Endodermal cell (in vitro differentiated cells): Measurements from ENCODE around the gene LTBP2. TPM values are rescaled to one million over a fixed set of nuclear protein-coding genes. Genes with fewer than 3 reads are reported as not detected.

ENCODE experiments used
- DNase-seq: peaks from one replicate; pipeline ENCODE4 v3.0.0-alpha.2; 2017
- H3K27ac ChIP-seq: 2 replicates; pipeline ENCODE4 v1.5.1; 2013; ENCODE audit warnings: mild to moderate bottlenecking, low read depth, low read length, moderate library complexity
- H3K27me3 ChIP-seq: 2 replicates; pipeline ENCODE4 v1.6.1; 2013; ENCODE audit warnings: mild to moderate bottlenecking, low read length, moderate library complexity; ENCODE audit not compliant: insufficient read depth, control insufficient read depth, poor library complexity, severe bottlenecking
- H3K36me3 ChIP-seq: 2 replicates; pipeline ENCODE4 v1.7.0; 2013; ENCODE audit warnings: mild to moderate bottlenecking, low read length, moderate library complexity; ENCODE audit not compliant: control insufficient read depth, insufficient read depth
- H3K4me1 ChIP-seq: one replicate; pipeline ENCODE4 v1.7.0; 2013; ENCODE audit warnings: low read length; ENCODE audit not compliant: control insufficient read depth, insufficient read depth
- H3K4me3 ChIP-seq: 2 replicates; pipeline ENCODE4 v1.5.1; 2013; ENCODE audit warnings: mild to moderate bottlenecking, low read length, moderate library complexity
- H3K9ac ChIP-seq: 2 replicates; pipeline ENCODE4 v1.6.1; 2013; ENCODE audit warnings: mild to moderate bottlenecking, low read length, moderate library complexity; ENCODE audit not compliant: poor library complexity, severe bottlenecking; ENCODE audit errors: extremely low read depth
- H3K9me3 ChIP-seq: 2 replicates; pipeline ENCODE4 v1.6.1; 2013; ENCODE audit warnings: mild to moderate bottlenecking, low read length, moderate library complexity; ENCODE audit not compliant: control insufficient read depth
- H3K27ac Mint-ChIP-seq: 2 replicates; pipeline ENCODE4 v1.8.0; 2020; ENCODE audit warnings: mixed read lengths
- H3K27me3 Mint-ChIP-seq: 2 replicates; pipeline ENCODE4 v1.8.0; 2021; ENCODE audit warnings: mild to moderate bottlenecking, mixed read lengths; ENCODE audit not compliant: insufficient read depth
- H3K36me3 Mint-ChIP-seq: 2 replicates; pipeline ENCODE4 v1.8.0; 2020; ENCODE audit warnings: low read depth, mixed read lengths
- H3K4me1 Mint-ChIP-seq: 2 replicates; pipeline ENCODE4 v1.8.0; 2020; ENCODE audit warnings: mixed read lengths
- H3K4me3 Mint-ChIP-seq: 2 replicates; pipeline ENCODE4 v1.8.0; 2020; ENCODE audit warnings: mild to moderate bottlenecking, moderate library complexity, mixed read lengths
- H3K9me3 Mint-ChIP-seq: 2 replicates; pipeline ENCODE4 v1.8.0; 2020; ENCODE audit warnings: mild to moderate bottlenecking, mixed read lengths
- WGBS, 2 experiments: methylation state at CpG; one replicate each; pipeline versions ENCODE4 v1.1.5 to v1.1.7; 2013; ENCODE audit warnings: missing lambda C conversion rate in 2 of 2, mixed read lengths in 1 of 2; ENCODE audit not compliant: insufficient coverage in 1 of 2, insufficient read length in 1 of 2; 5-methylcytosine and 5-hydroxymethylcytosine counted together
- total RNA-seq, 2 donors: library from RNA; stranded (reverse); fragmentation: NEBNext Ultra II Directional in 1 of 2; extraction: Animal tissue kit (Norgen Biotek cat#: 25700) in 1 of 2; gene quantifications; 2 replicates in 1 of 2; 3 replicates in 1 of 2; pipeline ENCODE4 v1.2.1, GENCODE V29; 2021
- TF ChIP-seq, protein P1 (sequence below): fragments of 200-600 bp; sonication (generic); conservative IDR thresholded peaks from 2 replicates; pipeline ENCODE4 v1.5.0; 2021; ENCODE audit warnings: antibody characterized with exemption, mild to moderate bottlenecking

The LTBP2 gene
- total RNA-seq, 2 donors from 2014 or later, result 1.7 to 2.9 TPM

DNA sequence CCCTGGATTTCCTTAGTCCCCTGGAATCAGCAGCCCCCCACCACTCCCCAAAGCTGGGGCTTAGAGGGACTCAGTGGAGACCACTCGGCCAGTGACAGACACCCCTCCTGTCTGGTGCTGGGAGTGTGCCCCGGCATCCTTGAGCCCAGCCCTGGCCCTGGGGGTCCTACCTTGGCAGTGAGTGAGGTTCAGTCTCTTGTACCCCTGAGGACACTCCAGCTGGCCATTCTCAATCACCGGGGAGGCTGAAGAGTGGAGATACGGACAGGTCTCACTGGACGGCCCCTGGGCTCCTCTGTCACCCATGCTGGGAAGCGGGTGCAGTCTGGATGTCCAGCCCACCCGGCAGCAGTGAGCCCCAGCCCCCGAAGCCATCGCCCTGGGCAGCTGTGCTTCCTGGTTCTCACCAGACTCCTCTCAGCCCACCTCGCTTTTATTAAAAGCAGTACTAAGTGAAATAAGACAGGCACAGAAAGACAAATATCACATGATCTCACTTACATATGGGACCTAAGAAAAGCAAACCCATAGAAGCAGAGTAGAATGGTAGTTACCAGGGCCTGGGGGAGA lies 76.2 kb downstream of the LTBP2 start:
- Histone ChIP-seq H3K4me1 (no peaks in the 10 kb centered on the region), H3K27ac (no peak overlapping the region), H3K9ac (no peak overlapping the region), H3K4me3 (no peak overlapping the region), H3K9me3 (no peaks in the 10 kb centered on the region), H3K27me3 (no peaks in the 10 kb centered on the region), H3K36me3 (no peaks in the 10 kb centered on the region)
- Mint-ChIP-seq H3K9me3 (no peaks in the 10 kb centered on the region), H3K4me1 (no peaks in the 10 kb centered on the region), H3K27ac (no peak overlapping the region), H3K36me3 (no peaks in the 10 kb centered on the region), H3K4me3 (no peak overlapping the region), H3K27me3 (no peaks in the 10 kb centered on the region)
- DNase-seq, result no peak
- WGBS, 2 experiments, result 84 to 91% methylated on average over 7 to 10 of the region's 10 CpGs
- TF ChIP-seq, protein P1, sequence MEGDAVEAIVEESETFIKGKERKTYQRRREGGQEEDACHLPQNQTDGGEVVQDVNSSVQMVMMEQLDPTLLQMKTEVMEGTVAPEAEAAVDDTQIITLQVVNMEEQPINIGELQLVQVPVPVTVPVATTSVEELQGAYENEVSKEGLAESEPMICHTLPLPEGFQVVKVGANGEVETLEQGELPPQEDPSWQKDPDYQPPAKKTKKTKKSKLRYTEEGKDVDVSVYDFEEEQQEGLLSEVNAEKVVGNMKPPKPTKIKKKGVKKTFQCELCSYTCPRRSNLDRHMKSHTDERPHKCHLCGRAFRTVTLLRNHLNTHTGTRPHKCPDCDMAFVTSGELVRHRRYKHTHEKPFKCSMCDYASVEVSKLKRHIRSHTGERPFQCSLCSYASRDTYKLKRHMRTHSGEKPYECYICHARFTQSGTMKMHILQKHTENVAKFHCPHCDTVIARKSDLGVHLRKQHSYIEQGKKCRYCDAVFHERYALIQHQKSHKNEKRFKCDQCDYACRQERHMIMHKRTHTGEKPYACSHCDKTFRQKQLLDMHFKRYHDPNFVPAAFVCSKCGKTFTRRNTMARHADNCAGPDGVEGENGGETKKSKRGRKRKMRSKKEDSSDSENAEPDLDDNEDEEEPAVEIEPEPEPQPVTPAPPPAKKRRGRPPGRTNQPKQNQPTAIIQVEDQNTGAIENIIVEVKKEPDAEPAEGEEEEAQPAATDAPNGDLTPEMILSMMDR, result no peak

DNA sequence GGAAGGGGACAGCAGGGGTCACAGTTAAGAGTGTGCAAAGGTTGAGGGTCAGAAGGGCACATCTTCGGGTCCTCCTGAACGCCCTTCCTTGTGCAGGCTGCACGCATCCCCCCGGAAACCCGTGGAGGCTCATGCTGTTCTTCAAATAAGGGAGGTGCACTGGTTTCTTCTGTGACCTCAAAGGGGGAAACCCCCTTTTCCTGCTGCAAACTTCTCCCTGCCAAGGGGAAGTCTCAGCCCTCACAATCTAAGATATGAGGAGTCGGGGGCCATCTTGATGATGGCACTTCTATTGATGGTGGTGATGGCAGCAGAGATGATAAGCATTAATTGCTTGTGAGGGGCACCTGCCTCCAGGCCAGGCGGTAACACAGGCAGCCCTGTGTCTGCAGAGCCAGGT lies 78.5 kb downstream of the LTBP2 start:
- Mint-ChIP-seq H3K27me3 (no peaks in the 10 kb centered on the region), H3K4me3 (no peak overlapping the region), H3K9me3 (no peaks in the 10 kb centered on the region), H3K4me1 (no peaks in the 10 kb centered on the region), H3K27ac (no peak overlapping the region), H3K36me3 (no peaks in the 10 kb centered on the region)
- no peaks in the 10 kb centered on the region for H3K4me1 ChIP-seq
- H3K9me3 ChIP-seq, result no peaks in the 10 kb centered on the region
- no peaks in the 10 kb centered on the region for H3K27me3 ChIP-seq
- WGBS, 2 experiments, result 90 to 93% methylated on average over 6 to 7 of the region's 7 CpGs
- TF ChIP-seq, protein P1, result no peak
- H3K9ac ChIP-seq, result no peak overlapping the region
- DNase-seq, result no peak
- H3K27ac ChIP-seq, result no peak overlapping the region
- no peak overlapping the region for H3K4me3 ChIP-seq
- no peaks in the 10 kb centered on the region for H3K36me3 ChIP-seq

DNA sequence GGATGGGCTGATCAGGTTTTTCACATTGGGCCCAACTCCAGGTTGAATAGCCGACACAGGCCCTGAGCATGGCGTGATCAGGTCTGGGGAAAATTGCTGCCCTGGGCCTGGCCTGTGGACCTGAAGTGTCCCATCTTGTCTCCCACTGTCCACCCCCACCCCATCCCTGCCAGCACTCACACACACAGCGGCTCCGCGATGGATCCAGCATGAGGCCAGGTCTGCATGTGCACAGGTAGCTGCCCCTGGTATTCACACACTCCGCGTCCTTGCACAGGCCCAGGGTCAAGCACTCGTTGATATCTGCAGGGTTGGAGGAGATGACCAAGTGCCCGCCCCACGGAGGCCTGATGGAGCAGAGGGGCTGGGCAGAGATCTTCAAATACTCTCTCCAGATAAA lies 79.8 kb downstream of the LTBP2 start:
- DNase-seq, result no peak
- no peaks in the 10 kb centered on the region for H3K4me1 ChIP-seq
- no peaks in the 10 kb centered on the region for H3K27me3 Mint-ChIP-seq
- H3K4me3 Mint-ChIP-seq, result no peak overlapping the region
- no peaks in the 10 kb centered on the region for H3K27me3 ChIP-seq
- H3K36me3 Mint-ChIP-seq, result no peaks in the 10 kb centered on the region
- peaks cover 1% of the 10 kb centered on the region for H3K4me1 Mint-ChIP-seq
- no peak overlapping the region for H3K9ac ChIP-seq
- no peak overlapping the region for H3K27ac ChIP-seq
- H3K27ac Mint-ChIP-seq, result no peak overlapping the region
- TF ChIP-seq, protein P1, result no peak
- no peaks in the 10 kb centered on the region for H3K9me3 Mint-ChIP-seq
- no peaks in the 10 kb centered on the region for H3K9me3 ChIP-seq
- no peaks in the 10 kb centered on the region for H3K36me3 ChIP-seq
- WGBS, 2 experiments, result 90 to 95% methylated on average over 9 to 10 of the region's 10 CpGs
- H3K4me3 ChIP-seq, result no peak overlapping the region
